Adrenal gland (tissue), 5 donors: ENCODE results near the gene PPFIA3.

Source experiments
- CTCF ChIP-seq, 6 experiments: fragments of 450-650 bp in 4 of 6; fragments of 200-600 bp in 2 of 6; sonication (generic) in 1 of 6; IDR thresholded peaks; 1 replicate in 5 of 6; 2 replicates in 1 of 6; pipeline versions ENCODE4 v1.5.1 to v1.8.0; 2016 to 2021; ENCODE audit warnings: antibody characterized with exemption in 6 of 6, mild to moderate bottlenecking in 2 of 6, moderate library complexity in 1 of 6
- POLR2A ChIP-seq, 2 donors: fragments of 450-650 bp; IDR thresholded peaks; one replicate each; pipeline ENCODE4 v1.6.1; 2017; ENCODE audit warnings: antibody characterized with exemption in 2 of 2, mild to moderate bottlenecking in 2 of 2, moderate library complexity in 1 of 2
- donor health status: DM: no; HTN: no; CAD: no.

DNA sequence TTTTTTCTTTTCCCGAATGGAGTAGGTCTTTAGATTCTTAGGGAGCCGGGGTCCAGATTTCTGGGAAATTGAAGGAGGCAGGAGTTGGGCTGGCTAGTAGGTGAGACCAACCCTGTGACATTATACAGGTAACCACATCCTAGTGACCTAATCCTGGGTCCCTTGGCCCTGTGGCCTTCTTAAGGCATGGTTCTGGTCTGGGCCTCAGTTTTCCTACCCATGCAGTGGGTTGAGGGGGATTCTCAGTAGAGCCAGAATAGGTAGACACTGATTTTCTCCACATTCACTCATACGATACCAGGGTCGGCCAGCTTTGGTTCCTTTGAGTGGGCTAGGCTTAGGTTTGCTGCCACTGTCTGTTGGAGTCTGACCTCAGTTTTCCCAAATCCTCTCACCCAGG is 7.2 kb downstream of the PPFIA3 start:
- TF ChIP-seq CTCF (IDR thresholded peaks at IDR 0.05) (no peak), POLR2A (IDR thresholded peaks at IDR 0.05) (no peak)
